PC-9 (cell line): ENCODE measurements around the gene LDLRAD3.

Source experiments
- CTCF ChIP-seq: fragments of 200-600 bp; sonication (generic); conservative IDR thresholded peaks from 2 replicates; pipeline ENCODE4 v1.6.1; 2017; ENCODE audit warnings: mixed run types, antibody characterized with exemption, mild to moderate bottlenecking, moderate library complexity
- EZH2 ChIP-seq: fragments of 200-600 bp; sonication (generic); IDR thresholded peaks from 2 replicates; pipeline ENCODE4 v1.8.0; 2017; ENCODE audit warnings: antibody characterized with exemption, low read depth

GRCh38 chr11:36160091-36160490, 216.2 kb downstream of the LDLRAD3 start:
- no peak for TF ChIP-seq EZH2
- TF ChIP-seq CTCF: no peak
